Measurements from ENCODE around the gene RAE1.

RAE1 gene, protein sequence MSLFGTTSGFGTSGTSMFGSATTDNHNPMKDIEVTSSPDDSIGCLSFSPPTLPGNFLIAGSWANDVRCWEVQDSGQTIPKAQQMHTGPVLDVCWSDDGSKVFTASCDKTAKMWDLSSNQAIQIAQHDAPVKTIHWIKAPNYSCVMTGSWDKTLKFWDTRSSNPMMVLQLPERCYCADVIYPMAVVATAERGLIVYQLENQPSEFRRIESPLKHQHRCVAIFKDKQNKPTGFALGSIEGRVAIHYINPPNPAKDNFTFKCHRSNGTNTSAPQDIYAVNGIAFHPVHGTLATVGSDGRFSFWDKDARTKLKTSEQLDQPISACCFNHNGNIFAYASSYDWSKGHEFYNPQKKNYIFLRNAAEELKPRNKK

DNA sequence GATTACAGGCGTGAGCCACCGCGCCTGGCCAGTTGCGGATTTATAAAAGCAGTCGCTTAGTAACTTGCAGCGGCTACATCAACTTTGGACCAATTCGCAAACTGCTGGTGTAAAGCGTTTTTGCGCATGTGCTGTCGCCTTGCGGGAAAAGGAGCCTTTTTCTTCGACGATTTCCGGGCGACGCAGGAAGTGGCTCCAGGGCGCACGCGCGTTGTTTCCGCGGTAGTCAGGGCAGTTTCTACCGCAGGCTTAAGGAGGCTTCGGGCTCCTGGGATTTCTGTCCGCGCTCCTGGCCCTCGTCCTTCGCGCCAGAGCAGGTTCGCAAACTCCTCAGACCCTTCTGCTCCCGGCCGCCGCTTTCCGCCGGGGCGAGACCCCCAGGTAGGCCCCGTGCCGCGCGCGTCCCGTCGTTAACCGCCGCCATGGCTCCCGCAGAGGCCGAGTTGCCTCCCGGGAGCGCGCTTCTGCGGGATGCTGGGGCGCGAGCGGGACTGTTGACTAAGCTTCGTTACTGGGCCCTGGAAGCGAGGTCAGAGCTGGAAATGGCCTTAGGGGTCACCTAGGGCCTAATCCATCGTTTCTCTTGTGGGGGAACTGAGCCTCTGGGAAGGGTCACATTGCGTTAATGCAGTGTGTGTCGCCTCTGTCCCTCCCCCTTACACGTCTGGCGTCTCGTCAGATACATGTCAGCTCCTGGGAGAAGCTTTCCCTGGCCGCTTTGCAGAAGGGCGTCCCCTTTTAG lies at the start of gene RAE1:
TSS of gene RAE1 (plus strand) at position 214 of the 742 bp plus-strand sequence. CDS start 2,784 bp downstream, outside the sequence.
- Histone ChIP-seq H3K4me3 (peak within 1 kb of the TSS; percentile 97), H3K36me3 (ENCODE audit: insufficient read depth, low read length) (peaks cover 27% of the 10 kb centered on the region), H3K27ac (peak within 1 kb of the TSS; percentile 76), H3K9me3 (ENCODE audit: low read depth, low read length) (no peaks in the 10 kb centered on the region), H3K9ac (ENCODE audit: insufficient read length) (peak within 1 kb of the TSS; percentile 98)
- DNase-seq (ENCODE audit: low read depth, low spot score), result peak; percentile 73
- TF ChIP-seq POLR2AphosphoS5 (IDR thresholded peaks at IDR 0.05; ENCODE audit: borderline replicate concordance, low read depth, low read length) (peak; percentile 85), EZH2 (IDR thresholded peaks at IDR 0.05) (no peak), FOXP2 (optimal IDR thresholded peaks at IDR 0.05; ENCODE audit: control extremely low read depth, extremely low read length, insufficient read depth) (no peak)

DNA sequence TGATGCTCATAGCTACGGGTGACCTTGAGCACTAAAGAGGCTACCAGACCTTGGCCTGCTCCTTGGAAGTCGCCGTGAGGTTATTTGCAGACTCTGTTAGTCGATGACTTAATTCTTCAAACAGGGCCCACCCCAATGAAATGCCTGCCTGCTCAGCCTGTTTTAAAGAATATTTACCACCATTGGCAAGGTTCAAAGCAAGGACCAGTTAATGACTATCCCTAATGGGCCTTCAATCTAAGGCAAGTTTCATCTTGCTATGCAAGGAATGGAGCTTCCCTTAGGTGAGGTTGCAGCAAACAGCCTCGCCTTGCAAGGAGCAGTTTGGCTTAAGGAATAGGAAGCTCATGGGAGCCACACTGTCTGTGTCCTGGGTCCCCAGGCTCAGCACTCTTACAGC lies 44.3 kb upstream of the RAE1 start:
- no peak for DNase-seq (ENCODE audit: low read depth, low spot score)
- H3K36me3 ChIP-seq (ENCODE audit: insufficient read depth, low read length), result no peaks in the 10 kb centered on the region
- no peak overlapping the region for H3K9ac ChIP-seq (ENCODE audit: insufficient read length)
- no peaks in the 10 kb centered on the region for H3K9me3 ChIP-seq (ENCODE audit: low read depth, low read length)
- H3K4me3 ChIP-seq, result no peak overlapping the region
- TF ChIP-seq POLR2AphosphoS5 (IDR thresholded peaks at IDR 0.05; ENCODE audit: borderline replicate concordance, low read depth, low read length) (no peak), EZH2 (IDR thresholded peaks at IDR 0.05) (no peak), FOXP2 (optimal IDR thresholded peaks at IDR 0.05; ENCODE audit: control extremely low read depth, extremely low read length, insufficient read depth) (no peak)
- H3K27ac ChIP-seq, result no peak overlapping the region

DNA sequence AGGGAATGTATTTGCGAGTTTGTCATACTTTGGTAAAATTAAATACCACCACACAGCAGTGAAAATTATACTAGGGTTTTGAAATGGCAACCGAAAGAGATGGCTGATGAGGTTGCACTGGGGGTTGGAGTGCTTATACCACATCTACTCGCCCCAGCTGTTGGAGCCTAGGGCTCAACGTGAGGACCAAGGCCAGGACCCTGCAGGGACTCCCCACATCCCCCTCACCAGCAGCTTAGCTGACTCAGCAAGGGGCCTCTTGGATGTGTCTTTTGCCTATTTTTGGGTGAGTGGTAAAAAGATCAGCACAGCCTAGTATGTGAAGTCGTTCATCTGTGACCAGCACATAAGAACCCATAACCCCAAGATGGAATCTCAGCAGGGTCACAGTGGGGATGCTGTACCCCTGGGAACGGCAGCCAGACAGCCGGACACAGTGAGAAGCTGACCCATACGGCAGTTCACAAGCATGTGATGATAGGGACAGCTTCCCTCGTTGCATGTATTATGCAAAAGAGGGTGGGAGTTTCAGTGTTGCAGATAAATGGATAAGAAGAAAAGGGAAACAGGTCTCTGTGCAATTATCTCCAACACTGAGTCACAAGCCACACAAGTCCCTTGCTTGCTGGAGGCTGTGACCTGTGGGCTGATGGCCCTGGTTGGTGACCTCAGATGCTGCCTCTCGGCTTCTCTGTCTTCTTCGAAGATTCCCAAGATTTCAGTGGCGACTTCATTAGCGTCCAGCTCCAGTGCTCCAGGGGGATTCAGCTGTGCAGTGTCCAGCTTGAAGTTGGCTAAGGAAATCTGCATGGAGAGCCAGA lies 42.4 kb upstream of the RAE1 start:
- no peak overlapping the region for H3K9ac ChIP-seq (ENCODE audit: insufficient read length)
- TF ChIP-seq POLR2AphosphoS5 (IDR thresholded peaks at IDR 0.05; ENCODE audit: borderline replicate concordance, low read depth, low read length) (no peak), FOXP2 (optimal IDR thresholded peaks at IDR 0.05; ENCODE audit: control extremely low read depth, extremely low read length, insufficient read depth) (no peak), EZH2 (IDR thresholded peaks at IDR 0.05) (no peak)
- H3K36me3 ChIP-seq (ENCODE audit: insufficient read depth, low read length), result no peaks in the 10 kb centered on the region
- H3K9me3 ChIP-seq (ENCODE audit: low read depth, low read length), result no peaks in the 10 kb centered on the region
- no peak overlapping the region for H3K4me3 ChIP-seq
- no peak for DNase-seq (ENCODE audit: low read depth, low spot score)
- H3K27ac ChIP-seq, result no peak overlapping the region

DNA sequence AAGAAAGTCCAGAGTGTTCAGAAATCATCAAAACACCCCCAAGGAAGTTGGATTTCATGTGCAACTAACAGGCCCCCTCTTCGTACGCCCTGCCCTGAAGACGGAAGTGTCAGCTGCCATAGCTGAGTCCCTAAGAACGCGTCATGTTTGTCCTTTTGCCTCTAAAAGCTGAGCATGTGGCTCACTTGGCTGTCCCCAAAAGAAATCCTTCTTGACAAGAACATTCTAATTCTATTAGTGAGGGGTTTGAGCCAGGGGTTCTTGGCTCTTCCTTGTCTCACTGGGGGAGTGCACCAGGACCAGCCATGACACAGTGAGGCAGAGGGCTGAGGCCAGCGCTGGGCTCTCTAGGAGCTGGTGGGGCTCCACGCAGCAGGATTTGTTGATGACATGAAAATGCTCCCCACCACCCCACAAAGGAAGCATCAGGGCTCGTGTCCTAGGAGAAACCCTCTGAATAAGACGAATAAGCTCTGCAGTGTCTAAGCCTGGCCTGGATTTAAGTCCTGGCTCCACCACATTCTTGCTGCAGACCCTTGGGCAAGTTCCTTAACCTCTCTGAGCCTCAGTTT lies 41.4 kb upstream of the RAE1 start:
- Histone ChIP-seq H3K4me3 (no peak overlapping the region), H3K36me3 (ENCODE audit: insufficient read depth, low read length) (no peaks in the 10 kb centered on the region), H3K9me3 (ENCODE audit: low read depth, low read length) (no peaks in the 10 kb centered on the region), H3K9ac (ENCODE audit: insufficient read length) (no peak overlapping the region), H3K27ac (no peak overlapping the region)
- TF ChIP-seq EZH2 (IDR thresholded peaks at IDR 0.05), result no peak
- TF ChIP-seq POLR2AphosphoS5 (IDR thresholded peaks at IDR 0.05; ENCODE audit: borderline replicate concordance, low read depth, low read length), result no peak
- TF ChIP-seq FOXP2 (optimal IDR thresholded peaks at IDR 0.05; ENCODE audit: control extremely low read depth, extremely low read length, insufficient read depth), result no peak
- no peak for DNase-seq (ENCODE audit: low read depth, low spot score)

DNA sequence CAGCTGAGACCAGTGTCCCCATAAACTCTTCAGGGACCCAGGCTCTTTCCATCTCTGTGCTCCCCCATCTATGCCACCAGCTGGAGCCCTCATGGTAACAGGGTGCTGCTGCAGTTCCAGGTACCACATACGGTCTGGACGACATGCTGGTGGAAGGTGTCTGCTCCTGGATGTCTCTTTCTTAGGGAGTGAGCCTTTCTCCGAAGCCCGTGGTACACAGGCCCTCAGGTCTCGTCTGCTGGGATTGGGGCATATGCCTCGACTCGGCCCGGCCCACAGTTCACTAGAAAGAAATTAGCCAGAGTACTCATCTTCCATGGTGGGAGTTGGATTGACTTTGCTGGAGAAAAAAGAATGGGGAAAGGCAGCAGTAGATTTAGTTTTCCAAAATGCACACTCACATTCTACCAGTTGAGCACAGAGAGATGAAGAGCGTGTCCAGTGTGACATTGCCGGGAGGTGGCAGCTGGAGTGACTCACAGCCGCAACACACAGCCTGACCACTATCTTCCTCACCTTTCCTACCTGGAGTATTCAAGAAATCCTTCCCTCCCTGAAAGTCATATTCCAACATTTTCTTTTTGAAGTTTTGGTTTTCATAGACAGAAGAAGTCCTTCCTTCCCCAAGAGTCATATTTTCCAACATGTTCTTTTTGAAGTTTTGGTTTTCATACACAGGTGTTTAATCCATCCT lies 40.1 kb upstream of the RAE1 start:
- no peak for TF ChIP-seq POLR2AphosphoS5 (IDR thresholded peaks at IDR 0.05; ENCODE audit: borderline replicate concordance, low read depth, low read length)
- no peak for TF ChIP-seq FOXP2 (optimal IDR thresholded peaks at IDR 0.05; ENCODE audit: control extremely low read depth, extremely low read length, insufficient read depth)
- TF ChIP-seq EZH2 (IDR thresholded peaks at IDR 0.05), result no peak
- Histone ChIP-seq H3K9ac (ENCODE audit: insufficient read length) (no peak overlapping the region), H3K9me3 (ENCODE audit: low read depth, low read length) (no peaks in the 10 kb centered on the region), H3K27ac (no peak overlapping the region), H3K4me3 (no peak overlapping the region), H3K36me3 (ENCODE audit: insufficient read depth, low read length) (no peaks in the 10 kb centered on the region)
- no peak for DNase-seq (ENCODE audit: low read depth, low spot score)

DNA sequence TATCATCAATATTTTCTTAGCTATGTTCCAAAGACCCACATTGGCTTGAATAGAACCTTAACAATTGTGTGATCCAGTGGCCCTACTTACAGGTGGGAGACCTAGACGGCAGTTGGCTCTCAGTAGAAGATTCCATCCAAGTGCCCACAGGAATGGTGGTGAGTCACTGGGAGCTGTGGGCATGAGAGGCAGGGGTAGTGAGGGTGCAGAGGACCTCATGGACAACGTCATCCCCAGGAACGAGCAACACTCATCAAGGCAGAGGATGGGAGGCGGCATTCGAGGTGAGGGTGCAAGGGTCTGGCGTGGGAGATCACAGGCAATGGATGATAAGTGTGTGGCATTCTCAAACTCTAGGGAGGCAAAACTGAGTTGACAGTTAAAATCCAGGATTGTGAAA lies 38.9 kb upstream of the RAE1 start:
- Histone ChIP-seq H3K36me3 (ENCODE audit: insufficient read depth, low read length) (no peaks in the 10 kb centered on the region), H3K9me3 (ENCODE audit: low read depth, low read length) (no peaks in the 10 kb centered on the region), H3K9ac (ENCODE audit: insufficient read length) (no peak overlapping the region), H3K4me3 (no peak overlapping the region), H3K27ac (no peak overlapping the region)
- TF ChIP-seq FOXP2 (optimal IDR thresholded peaks at IDR 0.05; ENCODE audit: control extremely low read depth, extremely low read length, insufficient read depth), result no peak
- DNase-seq (ENCODE audit: low read depth, low spot score), result no peak

DNA sequence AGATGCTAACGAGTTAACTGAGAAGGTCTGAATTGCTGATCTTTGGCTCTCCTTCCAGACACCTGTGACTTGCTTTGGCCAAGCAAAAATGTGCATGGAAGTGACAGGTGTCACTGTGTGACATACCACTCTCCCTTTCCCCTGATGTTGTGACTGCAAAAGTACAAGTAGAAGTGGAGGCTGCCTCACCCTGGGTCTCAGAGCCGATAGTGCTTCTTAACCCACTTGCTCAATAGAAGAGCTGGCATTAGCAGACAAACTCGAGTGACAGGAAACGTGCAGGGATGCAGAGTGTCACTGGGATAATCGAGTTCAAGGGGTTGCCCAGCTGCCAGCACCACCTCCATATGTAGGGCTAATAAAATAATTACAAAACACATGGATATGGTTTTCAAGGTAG lies 37.8 kb upstream of the RAE1 start:
- no peak for TF ChIP-seq EZH2 (IDR thresholded peaks at IDR 0.05)
- no peak for TF ChIP-seq FOXP2 (optimal IDR thresholded peaks at IDR 0.05; ENCODE audit: control extremely low read depth, extremely low read length, insufficient read depth)
- TF ChIP-seq POLR2AphosphoS5 (IDR thresholded peaks at IDR 0.05; ENCODE audit: borderline replicate concordance, low read depth, low read length), result no peak
- no peak for DNase-seq (ENCODE audit: low read depth, low spot score)
- no peak overlapping the region for H3K9ac ChIP-seq (ENCODE audit: insufficient read length)
- no peaks in the 10 kb centered on the region for H3K9me3 ChIP-seq (ENCODE audit: low read depth, low read length)
- H3K27ac ChIP-seq, result no peak overlapping the region
- no peak overlapping the region for H3K4me3 ChIP-seq
- H3K36me3 ChIP-seq (ENCODE audit: insufficient read depth, low read length), result no peaks in the 10 kb centered on the region
